HCT116 (cell line): ENCODE measurements around the gene BAHD1.

Source experiments
- EGR1 ChIP-seq: IDR thresholded peaks from 2 replicates; pipeline ENCODE4 v1.6.1; 2012; ENCODE audit warnings: low read depth
- ELF1 ChIP-seq: IDR thresholded peaks from 2 replicates; pipeline ENCODE4 v1.6.1; 2012; ENCODE audit warnings: low read depth, borderline replicate concordance
- EZH2 ChIP-seq: fragments of 200-600 bp; sonication (generic); IDR thresholded peaks from 2 replicates; pipeline ENCODE4 v1.6.1; 2017; ENCODE audit warnings: antibody characterized with exemption, mixed run types
- POLR2A ChIP-seq: IDR thresholded peaks from 2 replicates; pipeline ENCODE4 v1.7.0; 2011; ENCODE audit warnings: borderline replicate concordance; ENCODE audit not compliant: insufficient read depth, insufficient read length; ENCODE audit errors: extremely low read depth
- POLR2AphosphoS5 ChIP-seq: IDR thresholded peaks from 2 replicates; pipeline ENCODE4 v1.6.1; 2011; ENCODE audit warnings: mild to moderate bottlenecking, low read depth, low read length, moderate library complexity
- RAD21 ChIP-seq: IDR thresholded peaks from 2 replicates; pipeline ENCODE4 v1.6.1; 2012; ENCODE audit warnings: low read depth, mild to moderate bottlenecking
- SP1 ChIP-seq: IDR thresholded peaks from 2 replicates; pipeline ENCODE4 v1.6.1; 2012; ENCODE audit warnings: low read depth
- TCF7L2 ChIP-seq: IDR thresholded peaks from 2 replicates; pipeline ENCODE4 v1.7.0; 2011; ENCODE audit warnings: borderline replicate concordance, inconsistent platforms; ENCODE audit not compliant: insufficient read depth, insufficient read length; ENCODE audit errors: extremely low read depth
- ZNF274 ChIP-seq: fragments of 200-500 bp; sonication (Bioruptor generic); IDR thresholded peaks from 2 replicates; pipeline ENCODE4 v1.6.1; 2014; ENCODE audit warnings: mild to moderate bottlenecking, low read depth, low read length, inconsistent platforms
- TF ChIP-seq, protein P1 (sequence below): IDR thresholded peaks from 2 replicates; pipeline ENCODE4 v1.6.1; 2012
- TF ChIP-seq, protein P2 (sequence below), 3 experiments: fragments of 200-600 bp in 1 of 3; sonication (generic) in 1 of 3; IDR thresholded peaks in 2 of 3; conservative IDR thresholded peaks in 1 of 3; 2 replicates each; pipeline ENCODE4 v1.5.1; 2012 to 2017; ENCODE audit warnings: low read depth in 2 of 3, low read length in 2 of 3, antibody characterized with exemption in 1 of 3, borderline replicate concordance in 1 of 3, control low read depth in 1 of 3, mild to moderate bottlenecking in 1 of 3, mixed read lengths in 1 of 3, mixed run types in 1 of 3, moderate library complexity in 1 of 3; ENCODE audit not compliant: insufficient read depth in 1 of 3
- TF ChIP-seq, protein P3 (sequence below): IDR thresholded peaks from 2 replicates; pipeline ENCODE4 v1.6.1; 2012; ENCODE audit warnings: low read depth

GRCh38 chr15:40513609-40514008 is 72.9 kb downstream of the BAHD1 start:
- TF ChIP-seq, protein P1, sequence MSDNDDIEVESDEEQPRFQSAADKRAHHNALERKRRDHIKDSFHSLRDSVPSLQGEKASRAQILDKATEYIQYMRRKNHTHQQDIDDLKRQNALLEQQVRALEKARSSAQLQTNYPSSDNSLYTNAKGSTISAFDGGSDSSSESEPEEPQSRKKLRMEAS, result no peak
- TF ChIP-seq, protein P2, sequence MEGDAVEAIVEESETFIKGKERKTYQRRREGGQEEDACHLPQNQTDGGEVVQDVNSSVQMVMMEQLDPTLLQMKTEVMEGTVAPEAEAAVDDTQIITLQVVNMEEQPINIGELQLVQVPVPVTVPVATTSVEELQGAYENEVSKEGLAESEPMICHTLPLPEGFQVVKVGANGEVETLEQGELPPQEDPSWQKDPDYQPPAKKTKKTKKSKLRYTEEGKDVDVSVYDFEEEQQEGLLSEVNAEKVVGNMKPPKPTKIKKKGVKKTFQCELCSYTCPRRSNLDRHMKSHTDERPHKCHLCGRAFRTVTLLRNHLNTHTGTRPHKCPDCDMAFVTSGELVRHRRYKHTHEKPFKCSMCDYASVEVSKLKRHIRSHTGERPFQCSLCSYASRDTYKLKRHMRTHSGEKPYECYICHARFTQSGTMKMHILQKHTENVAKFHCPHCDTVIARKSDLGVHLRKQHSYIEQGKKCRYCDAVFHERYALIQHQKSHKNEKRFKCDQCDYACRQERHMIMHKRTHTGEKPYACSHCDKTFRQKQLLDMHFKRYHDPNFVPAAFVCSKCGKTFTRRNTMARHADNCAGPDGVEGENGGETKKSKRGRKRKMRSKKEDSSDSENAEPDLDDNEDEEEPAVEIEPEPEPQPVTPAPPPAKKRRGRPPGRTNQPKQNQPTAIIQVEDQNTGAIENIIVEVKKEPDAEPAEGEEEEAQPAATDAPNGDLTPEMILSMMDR (IDR thresholded peaks at IDR 0.05 in 2 of 3, conservative IDR thresholded peaks at IDR 0.05 in 1 of 3; ENCODE audit: borderline replicate concordance in 1 of 3, insufficient read depth in 1 of 3, low read depth in 2 of 3, low read length in 2 of 3), result no peak
- TF ChIP-seq ZNF274 (no peak), EZH2 (no peak), POLR2AphosphoS5 (no peak), ELF1 (no peak), EGR1 (no peak), POLR2A (no peak), TCF7L2 (no peak), SP1 (no peak), RAD21 (no peak)
- TF ChIP-seq, protein P3, sequence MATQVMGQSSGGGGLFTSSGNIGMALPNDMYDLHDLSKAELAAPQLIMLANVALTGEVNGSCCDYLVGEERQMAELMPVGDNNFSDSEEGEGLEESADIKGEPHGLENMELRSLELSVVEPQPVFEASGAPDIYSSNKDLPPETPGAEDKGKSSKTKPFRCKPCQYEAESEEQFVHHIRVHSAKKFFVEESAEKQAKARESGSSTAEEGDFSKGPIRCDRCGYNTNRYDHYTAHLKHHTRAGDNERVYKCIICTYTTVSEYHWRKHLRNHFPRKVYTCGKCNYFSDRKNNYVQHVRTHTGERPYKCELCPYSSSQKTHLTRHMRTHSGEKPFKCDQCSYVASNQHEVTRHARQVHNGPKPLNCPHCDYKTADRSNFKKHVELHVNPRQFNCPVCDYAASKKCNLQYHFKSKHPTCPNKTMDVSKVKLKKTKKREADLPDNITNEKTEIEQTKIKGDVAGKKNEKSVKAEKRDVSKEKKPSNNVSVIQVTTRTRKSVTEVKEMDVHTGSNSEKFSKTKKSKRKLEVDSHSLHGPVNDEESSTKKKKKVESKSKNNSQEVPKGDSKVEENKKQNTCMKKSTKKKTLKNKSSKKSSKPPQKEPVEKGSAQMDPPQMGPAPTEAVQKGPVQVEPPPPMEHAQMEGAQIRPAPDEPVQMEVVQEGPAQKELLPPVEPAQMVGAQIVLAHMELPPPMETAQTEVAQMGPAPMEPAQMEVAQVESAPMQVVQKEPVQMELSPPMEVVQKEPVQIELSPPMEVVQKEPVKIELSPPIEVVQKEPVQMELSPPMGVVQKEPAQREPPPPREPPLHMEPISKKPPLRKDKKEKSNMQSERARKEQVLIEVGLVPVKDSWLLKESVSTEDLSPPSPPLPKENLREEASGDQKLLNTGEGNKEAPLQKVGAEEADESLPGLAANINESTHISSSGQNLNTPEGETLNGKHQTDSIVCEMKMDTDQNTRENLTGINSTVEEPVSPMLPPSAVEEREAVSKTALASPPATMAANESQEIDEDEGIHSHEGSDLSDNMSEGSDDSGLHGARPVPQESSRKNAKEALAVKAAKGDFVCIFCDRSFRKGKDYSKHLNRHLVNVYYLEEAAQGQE, result no peak
